CD14-positive monocyte (primary cell): ENCODE measurements around the gene COPS2. TPM values are rescaled to one million over a fixed set of nuclear protein-coding genes. Genes with fewer than 3 reads are reported as not detected.

Experiments
- DNase-seq, 3 donors: peaks; one replicate each; pipeline ENCODE4 v3.0.0-alpha.2; 2011 to 2022
- H2AFZ ChIP-seq: 2 replicates; pipeline ENCODE4 v1.6.0; 2012; ENCODE audit warnings: mild to moderate bottlenecking, low read depth, low read length, inconsistent platforms; ENCODE audit not compliant: insufficient read depth, poor library complexity, severe bottlenecking
- H3K27ac ChIP-seq, 2 donors: 1 replicate in 1 of 2; 2 replicates in 1 of 2; pipeline ENCODE4 v1.5.1; 2012 to 2013; ENCODE audit warnings: low read length in 2 of 2, control low read depth in 1 of 2, inconsistent platforms in 1 of 2, low read depth in 1 of 2, mild to moderate bottlenecking in 1 of 2
- H3K27me3 ChIP-seq, 2 donors: one replicate each; pipeline versions ENCODE4 v1.6.0 to v1.6.1; 2011 to 2013; ENCODE audit warnings: low read length in 2 of 2; ENCODE audit not compliant: control insufficient read depth in 2 of 2, insufficient read depth in 2 of 2
- H3K36me3 ChIP-seq, 2 donors: replicated peaks in 1 of 2; 1 replicate in 1 of 2; 2 replicates in 1 of 2; pipeline versions ENCODE4 v1.5.1 to v1.6.1; 2012 to 2013; ENCODE audit warnings: low read length in 2 of 2, control low read depth in 1 of 2, inconsistent platforms in 1 of 2, mild to moderate bottlenecking in 1 of 2; ENCODE audit not compliant: insufficient read depth in 2 of 2, control insufficient read depth in 1 of 2
- H3K4me1 ChIP-seq, 2 donors: 1 replicate in 1 of 2; 2 replicates in 1 of 2; pipeline versions ENCODE4 v1.5.1 to v1.6.1; 2012 to 2013; ENCODE audit warnings: low read length in 2 of 2, control low read depth in 1 of 2, inconsistent platforms in 1 of 2, mild to moderate bottlenecking in 1 of 2, moderate library complexity in 1 of 2; ENCODE audit not compliant: insufficient read depth in 2 of 2, control insufficient read depth in 1 of 2
- H3K4me2 ChIP-seq: replicated peaks from 2 replicates; pipeline ENCODE3; 2012; ENCODE audit warnings: low read length, moderate library complexity, mild to moderate bottlenecking; ENCODE audit not compliant: poor library complexity, severe bottlenecking; ENCODE audit errors: extremely low read depth
- H3K4me3 ChIP-seq, 3 experiments: fragments of 200-600 bp in 1 of 3; sonication (generic) in 1 of 3; replicated peaks in 1 of 3; 1 replicate in 2 of 3; 2 replicates in 1 of 3; pipeline ENCODE4 v1.5.1; 2011 to 2013; ENCODE audit warnings: low read length in 3 of 3, mild to moderate bottlenecking in 3 of 3, control low read depth in 2 of 3, low read depth in 2 of 3, inconsistent platforms in 1 of 3, moderate library complexity in 1 of 3
- H3K79me2 ChIP-seq: 2 replicates; pipeline ENCODE4 v1.6.0; 2012; ENCODE audit warnings: mild to moderate bottlenecking, control low read depth, inconsistent platforms, low read length, moderate library complexity; ENCODE audit not compliant: insufficient read depth
- H3K9ac ChIP-seq: 2 replicates; pipeline ENCODE4 v1.6.0; 2017; ENCODE audit warnings: low read length, mild to moderate bottlenecking; ENCODE audit not compliant: insufficient read depth, poor library complexity, severe bottlenecking
- H3K9me3 ChIP-seq, 2 donors: replicated peaks in 1 of 2; 1 replicate in 1 of 2; 2 replicates in 1 of 2; pipeline versions ENCODE4 v1.5.1 to v1.6.1; 2012 to 2013; ENCODE audit warnings: low read length in 2 of 2, control low read depth in 1 of 2; ENCODE audit not compliant: control insufficient read depth in 1 of 2, insufficient read depth in 1 of 2
- H4K20me1 ChIP-seq: 2 replicates; pipeline ENCODE4 v1.6.0; 2012; ENCODE audit warnings: mild to moderate bottlenecking, low read length, control low read depth, moderate library complexity; ENCODE audit not compliant: insufficient read depth
- H3K27ac Mint-ChIP-seq, 7 donors: one replicate each; pipeline ENCODE4 v1.8.0; 2020; ENCODE audit warnings: mild to moderate bottlenecking in 7 of 7, mixed read lengths in 7 of 7, moderate library complexity in 6 of 7, inconsistent platforms in 2 of 7
- H3K27me3 Mint-ChIP-seq, 3 donors: one replicate each; pipeline ENCODE4 v1.8.0; 2021 to 2022; ENCODE audit warnings: low read depth in 3 of 3, mild to moderate bottlenecking in 3 of 3, mixed read lengths in 3 of 3, moderate library complexity in 3 of 3, inconsistent platforms in 1 of 3
- H3K36me3 Mint-ChIP-seq, 2 donors: one replicate each; pipeline ENCODE4 v1.8.0; 2020; ENCODE audit warnings: mixed read lengths in 2 of 2, inconsistent platforms in 1 of 2, mild to moderate bottlenecking in 1 of 2
- H3K4me1 Mint-ChIP-seq: one replicate; pipeline ENCODE4 v1.8.0; 2020; ENCODE audit warnings: mild to moderate bottlenecking, mixed read lengths
- H3K4me3 Mint-ChIP-seq, 2 donors: one replicate each; pipeline ENCODE4 v1.8.0; 2020; ENCODE audit warnings: mild to moderate bottlenecking in 2 of 2, mixed read lengths in 2 of 2, moderate library complexity in 1 of 2
- H3K9me3 Mint-ChIP-seq, 7 donors: one replicate each; pipeline ENCODE4 v1.8.0; 2020 to 2022; ENCODE audit warnings: mixed read lengths in 7 of 7, mild to moderate bottlenecking in 6 of 7, moderate library complexity in 6 of 7, inconsistent platforms in 2 of 7
- WGBS: methylation state at CpG from one replicate; pipeline ENCODE4 v1.1.5; 2013; ENCODE audit warnings: missing lambda C conversion rate; ENCODE audit not compliant: insufficient coverage; 5-methylcytosine and 5-hydroxymethylcytosine counted together
- intact Hi-C, 2 donors: fragments of 100-400 bp; cut with micrococcal nuclease; formaldehyde crosslinking; loops; one replicate each; pipeline versions ENCODE4 v1.15.0 to v1.15.1; 2023
- polyA plus RNA-seq, 3 donors: library from polyadenylated mRNA; depleted of rRNA in 1 of 3; unstranded in 2 of 3; stranded (reverse) in 1 of 3; fragments of 300-500 nt in 2 of 3; fragments of >200 nt in 1 of 3; fragmentation: Illumina TruSeq in 2 of 3; gene quantifications; 1 replicate in 2 of 3; 2 replicates in 1 of 3; pipeline ENCODE4 v1.2.3, GENCODE V29; 2012 to 2021
- TF ChIP-seq, protein P1 (sequence below): fragments of 200-600 bp; IDR thresholded peaks from one replicate; pipeline ENCODE4 v1.8.0; 2022; ENCODE audit warnings: antibody characterized with exemption, mild to moderate bottlenecking

The COPS2 gene
- polyA plus RNA-seq, 3 donors, result 22.2 to 36.1 (median 32.4) TPM

- H3K9ac ChIP-seq, result peak overlapping the region; percentile 90
- Mint-ChIP-seq H3K9me3 (no peaks in the 10 kb centered on the region), H3K27me3 (no peaks in the 10 kb centered on the region), H3K4me1 (peaks cover 39% of the 10 kb centered on the region), H3K36me3 (peaks cover 0 to 3% of the 10 kb centered on the region in 2 donors), H3K4me3 (peak overlapping the region; percentile 96 to 97), H3K27ac (peak overlapping the region; percentile 92 to 99 (median 98))
- intact Hi-C loops, result loop anchor here (10.0 kb wide), 2 partner anchors 110 to 470 kb away; partner anchors contain the start of genes SECISBP2L (in 2 of the 2), DTWD1 (in 1 of the 2) and FAM227B (in 1 of the 2)
- peak overlapping the region; percentile 92 to 97 (median 95) for H3K4me3 ChIP-seq
- H3K4me2 ChIP-seq, result peak overlapping the region; percentile 97
- peaks cover 15 to 38% of the 10 kb centered on the region in 2 donors for H3K4me1 ChIP-seq
- H3K36me3 ChIP-seq, result no peaks in the 10 kb centered on the region
- DNase-seq, result peak in 2 of 3 donors; percentile 6 to 26
- WGBS, result 0% methylated on average over 3 of the region's 8 CpGs
- TF ChIP-seq, protein P1, sequence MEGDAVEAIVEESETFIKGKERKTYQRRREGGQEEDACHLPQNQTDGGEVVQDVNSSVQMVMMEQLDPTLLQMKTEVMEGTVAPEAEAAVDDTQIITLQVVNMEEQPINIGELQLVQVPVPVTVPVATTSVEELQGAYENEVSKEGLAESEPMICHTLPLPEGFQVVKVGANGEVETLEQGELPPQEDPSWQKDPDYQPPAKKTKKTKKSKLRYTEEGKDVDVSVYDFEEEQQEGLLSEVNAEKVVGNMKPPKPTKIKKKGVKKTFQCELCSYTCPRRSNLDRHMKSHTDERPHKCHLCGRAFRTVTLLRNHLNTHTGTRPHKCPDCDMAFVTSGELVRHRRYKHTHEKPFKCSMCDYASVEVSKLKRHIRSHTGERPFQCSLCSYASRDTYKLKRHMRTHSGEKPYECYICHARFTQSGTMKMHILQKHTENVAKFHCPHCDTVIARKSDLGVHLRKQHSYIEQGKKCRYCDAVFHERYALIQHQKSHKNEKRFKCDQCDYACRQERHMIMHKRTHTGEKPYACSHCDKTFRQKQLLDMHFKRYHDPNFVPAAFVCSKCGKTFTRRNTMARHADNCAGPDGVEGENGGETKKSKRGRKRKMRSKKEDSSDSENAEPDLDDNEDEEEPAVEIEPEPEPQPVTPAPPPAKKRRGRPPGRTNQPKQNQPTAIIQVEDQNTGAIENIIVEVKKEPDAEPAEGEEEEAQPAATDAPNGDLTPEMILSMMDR, result no peak
- peak overlapping the region in 1 of 2 donors; percentile 89 for H3K27ac ChIP-seq
- H3K79me2 ChIP-seq, result peaks cover 85% of the 10 kb centered on the region
- peak overlapping the region; percentile 96 for H2AFZ ChIP-seq
- H3K27me3 ChIP-seq, result no peaks in the 10 kb centered on the region
- no peaks in the 10 kb centered on the region for H3K9me3 ChIP-seq
- peaks cover 33% of the 10 kb centered on the region for H4K20me1 ChIP-seq
Measured at GRCh38 chr15:49154359-49154758, 1.0 kb downstream of the COPS2 start.

- Histone ChIP-seq H3K36me3 (no peaks in the 10 kb centered on the region), H4K20me1 (peaks cover 50% of the 10 kb centered on the region), H3K79me2 (peaks cover 92% of the 10 kb centered on the region), H2AFZ (no peak overlapping the region), H3K4me1 (peaks cover 27 to 52% of the 10 kb centered on the region in 2 donors), H3K4me3 (no peak overlapping the region), H3K9ac (no peak overlapping the region), H3K9me3 (no peaks in the 10 kb centered on the region), H3K27ac (no peak overlapping the region), H3K27me3 (no peaks in the 10 kb centered on the region), H3K4me2 (no peak overlapping the region)
- no peak overlapping the region for H3K27ac Mint-ChIP-seq
- no peaks in the 10 kb centered on the region for H3K27me3 Mint-ChIP-seq
- TF ChIP-seq, protein P1, result no peak
- intact Hi-C loops, result loop anchor here (10.0 kb wide), 2 partner anchors 108 to 472 kb away; partner anchors contain the start of genes SECISBP2L (in 2 of the 2), DTWD1 (in 1 of the 2) and FAM227B (in 1 of the 2)
- peaks cover 0 to 3% of the 10 kb centered on the region in 2 donors for H3K36me3 Mint-ChIP-seq
- no CpG with 5 or more reads among the region's 9 CpGs for WGBS
- H3K4me1 Mint-ChIP-seq, result peaks cover 52% of the 10 kb centered on the region
- H3K4me3 Mint-ChIP-seq, result no peak overlapping the region
- H3K9me3 Mint-ChIP-seq, result no peaks in the 10 kb centered on the region
- no peak for DNase-seq
Measured at GRCh38 chr15:49152552-49153312, 2.7 kb downstream of the COPS2 start.
